ENCODE measurements around the gene NCAM1.

The NCAM1 gene

GRCh38 chr11:113204280-113204679 lies 243.1 kb downstream of the NCAM1 start:
- Mint-ChIP-seq H3K4me3 (no peak overlapping the region), H3K9me3 (no peaks in the 10 kb centered on the region), H3K4me1 (no peaks in the 10 kb centered on the region), H3K27ac (no peak overlapping the region), H3K36me3 (no peaks in the 10 kb centered on the region), H3K27me3 (no peaks in the 10 kb centered on the region)
- DNase-seq: no peak
- CTCF ChIA-PET: no interaction called here

DNA sequence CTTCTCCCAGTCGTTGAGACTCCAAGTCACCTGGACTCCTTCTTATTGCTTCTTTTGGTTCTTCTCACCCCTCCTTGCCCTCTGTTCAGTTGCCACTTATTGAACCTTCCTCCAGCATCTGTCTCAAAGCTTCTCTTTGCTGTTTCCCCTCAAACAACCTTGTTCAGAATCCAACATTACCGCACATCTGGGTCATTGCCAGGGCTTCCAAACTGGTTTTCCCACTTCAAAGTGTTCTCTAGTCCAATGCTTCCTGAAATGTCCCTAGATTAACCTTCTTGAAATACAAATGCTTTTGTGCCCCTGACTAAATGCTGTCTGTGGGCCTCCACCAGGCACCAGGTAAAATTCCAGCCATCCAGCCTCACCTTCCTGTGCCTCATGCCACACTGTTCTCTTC lies 252.3 kb downstream of the NCAM1 start:
- Mint-ChIP-seq H3K27me3 (peaks cover 16% of the 10 kb centered on the region), H3K9me3 (no peaks in the 10 kb centered on the region), H3K4me1 (no peaks in the 10 kb centered on the region), H3K4me3 (no peak overlapping the region), H3K36me3 (no peaks in the 10 kb centered on the region), H3K27ac (no peak overlapping the region)
- DNase-seq: no peak
- CTCF ChIA-PET: no interaction called here

DNA sequence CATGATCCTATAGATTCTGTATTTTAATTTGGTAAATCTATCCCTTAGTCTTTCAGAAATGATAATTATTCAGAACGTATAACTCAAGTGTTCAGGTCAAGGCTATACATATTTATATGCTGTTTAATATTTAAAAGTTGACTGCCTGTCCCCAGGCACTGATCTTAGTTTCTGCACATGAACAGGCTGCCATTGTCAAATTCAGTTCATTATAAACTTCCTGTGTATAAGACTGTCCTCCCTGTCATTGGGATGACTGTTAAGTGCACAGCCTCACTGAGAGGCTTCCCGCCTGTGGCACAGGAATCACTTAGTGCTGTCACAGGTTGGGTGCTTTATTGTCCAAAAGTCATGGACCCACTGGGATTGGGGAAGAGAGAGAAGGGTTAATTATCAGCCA lies 261.0 kb downstream of the NCAM1 start:
- peaks cover 6% of the 10 kb centered on the region for H3K27me3 Mint-ChIP-seq
- no peak for DNase-seq
- no peaks in the 10 kb centered on the region for H3K4me1 Mint-ChIP-seq
- CTCF ChIA-PET: no interaction called here
- H3K4me3 Mint-ChIP-seq: no peak overlapping the region
- no peak overlapping the region for H3K27ac Mint-ChIP-seq
- no peaks in the 10 kb centered on the region for H3K36me3 Mint-ChIP-seq
- H3K9me3 Mint-ChIP-seq: no peaks in the 10 kb centered on the region

DNA sequence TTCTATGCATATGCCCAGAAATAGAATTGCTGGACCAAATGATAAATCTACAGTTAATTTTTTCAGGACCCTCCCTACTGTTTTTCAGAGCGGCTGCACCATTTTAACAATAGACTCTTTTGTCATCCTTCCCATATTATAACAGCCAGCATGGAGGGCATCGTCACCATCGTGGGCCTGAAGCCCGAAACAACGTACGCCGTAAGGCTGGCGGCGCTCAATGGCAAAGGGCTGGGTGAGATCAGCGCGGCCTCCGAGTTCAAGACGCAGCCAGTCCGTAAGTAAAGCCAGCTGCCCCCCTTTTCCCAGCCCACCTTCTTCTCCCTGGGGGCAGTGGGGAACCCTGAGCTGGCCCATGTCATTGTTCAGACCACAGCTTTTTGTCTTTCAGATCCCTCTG lies 273.7 kb downstream of the NCAM1 start:
- no peaks in the 10 kb centered on the region for H3K36me3 Mint-ChIP-seq
- H3K27me3 Mint-ChIP-seq: peaks cover 9% of the 10 kb centered on the region
- no peak for DNase-seq
- no peak overlapping the region for H3K27ac Mint-ChIP-seq
- no peak overlapping the region for H3K4me3 Mint-ChIP-seq
- CTCF ChIA-PET: no interaction called here
- no peaks in the 10 kb centered on the region for H3K4me1 Mint-ChIP-seq
- no peaks in the 10 kb centered on the region for H3K9me3 Mint-ChIP-seq

- CTCF ChIA-PET: no interaction called here
- H3K27me3 Mint-ChIP-seq: peaks cover 16% of the 10 kb centered on the region
- no peaks in the 10 kb centered on the region for H3K36me3 Mint-ChIP-seq
Measured at GRCh38 chr11:113237261-113237660, 276.0 kb downstream of the NCAM1 start.

GRCh38 chr11:113238721-113239120 lies 277.5 kb downstream of the NCAM1 start:
- no peak for DNase-seq
- Mint-ChIP-seq H3K27me3 (peaks cover 24% of the 10 kb centered on the region), H3K4me3 (no peak overlapping the region), H3K4me1 (peaks cover 10% of the 10 kb centered on the region), H3K9me3 (no peaks in the 10 kb centered on the region), H3K27ac (no peak overlapping the region), H3K36me3 (no peaks in the 10 kb centered on the region)
- CTCF ChIA-PET: interaction anchor here (1.5 kb wide), 1 partner anchor 10 kb away, joined by 4 read pairs; no protein-coding TSS in a partner anchor

More at GRCh38 chr11:113237261-113237660, 276.0 kb downstream of the NCAM1 start:
- Mint-ChIP-seq H3K27ac (no peak overlapping the region), H3K9me3 (no peaks in the 10 kb centered on the region), H3K4me3 (no peak overlapping the region), H3K4me1 (no peaks in the 10 kb centered on the region)
- no peak for DNase-seq

DNA sequence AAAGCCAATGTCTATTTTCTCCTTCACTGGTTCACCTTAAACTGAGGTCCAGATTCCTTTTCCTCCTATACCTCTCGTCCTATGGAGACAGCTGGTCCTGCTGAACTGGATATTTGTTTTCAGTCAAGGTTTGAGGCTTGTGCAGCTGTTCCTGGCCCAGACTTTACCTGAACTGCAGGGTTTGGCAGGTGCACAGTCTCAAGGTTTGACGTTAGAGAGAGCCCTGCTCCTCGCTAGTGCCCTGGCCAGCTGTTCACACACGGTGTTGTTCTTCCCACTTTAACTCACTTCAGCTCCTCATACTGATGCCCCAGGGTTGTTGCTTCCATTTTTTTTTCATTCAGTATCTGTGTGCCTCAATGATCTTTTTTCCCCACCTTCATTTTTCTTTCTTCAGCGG lies 279.2 kb downstream of the NCAM1 start:
- DNase-seq: no peak
- Mint-ChIP-seq H3K4me1 (peaks cover 10% of the 10 kb centered on the region), H3K27me3 (peaks cover 31% of the 10 kb centered on the region), H3K27ac (no peak overlapping the region), H3K36me3 (no peaks in the 10 kb centered on the region), H3K9me3 (no peaks in the 10 kb centered on the region), H3K4me3 (no peak overlapping the region)
- CTCF ChIA-PET: interaction anchor here (1.2 kb wide), 1 partner anchor 685 kb away, joined by 3 read pairs; no protein-coding TSS in a partner anchor

- H3K36me3 Mint-ChIP-seq: no peaks in the 10 kb centered on the region
- H3K9me3 Mint-ChIP-seq: no peaks in the 10 kb centered on the region
- H3K4me3 Mint-ChIP-seq: no peak overlapping the region
- peaks cover 10% of the 10 kb centered on the region for H3K4me1 Mint-ChIP-seq
- no peak overlapping the region for H3K27ac Mint-ChIP-seq
- DNase-seq: no peak
- peaks cover 30% of the 10 kb centered on the region for H3K27me3 Mint-ChIP-seq
- CTCF ChIA-PET: interaction anchor here (1.2 kb wide), 1 partner anchor 685 kb away, joined by 3 read pairs; no protein-coding TSS in a partner anchor
Measured at GRCh38 chr11:113240790-113241635, 279.8 kb downstream of the NCAM1 start.

DNA sequence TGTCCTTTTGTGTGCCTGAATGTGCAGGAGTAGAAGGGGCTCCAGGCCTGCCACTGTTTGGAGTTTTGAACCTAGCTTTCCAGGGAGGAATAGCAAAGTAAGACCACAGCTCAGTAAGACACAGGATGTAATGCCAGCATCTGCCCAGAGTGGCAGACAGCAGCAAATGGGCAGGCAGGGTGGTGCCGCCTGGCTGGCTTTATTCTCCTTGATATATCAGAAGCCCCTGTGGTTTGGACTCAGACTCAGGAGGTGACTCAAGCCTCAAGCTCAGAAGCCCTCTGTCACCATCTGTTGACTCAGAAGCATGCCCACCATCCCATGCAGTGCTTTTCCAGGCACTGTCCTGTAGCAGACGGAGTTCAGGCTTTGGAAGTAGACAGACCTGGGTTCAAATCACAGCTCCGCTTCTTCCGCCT lies 280.4 kb downstream of the NCAM1 start:
- Mint-ChIP-seq H3K4me3 (no peak overlapping the region), H3K27ac (no peak overlapping the region), H3K4me1 (peaks cover 10% of the 10 kb centered on the region), H3K36me3 (no peaks in the 10 kb centered on the region), H3K9me3 (no peaks in the 10 kb centered on the region), H3K27me3 (peaks cover 30% of the 10 kb centered on the region)
- DNase-seq: no peak
- CTCF ChIA-PET: interaction anchor here (1.2 kb wide), 1 partner anchor 686 kb away, joined by 3 read pairs; no protein-coding TSS in a partner anchor

- no peak overlapping the region for H3K27ac Mint-ChIP-seq
- CTCF ChIA-PET: interaction anchor here (1.2 kb wide), 1 partner anchor 48 kb away, joined by 3 read pairs; no protein-coding TSS in a partner anchor
- H3K4me3 Mint-ChIP-seq: no peak overlapping the region
- DNase-seq: no peak
- H3K4me1 Mint-ChIP-seq: peaks cover 10% of the 10 kb centered on the region
- peaks cover 32% of the 10 kb centered on the region for H3K27me3 Mint-ChIP-seq
- no peaks in the 10 kb centered on the region for H3K36me3 Mint-ChIP-seq
- H3K9me3 Mint-ChIP-seq: no peaks in the 10 kb centered on the region
Measured at GRCh38 chr11:113242060-113242459, 280.8 kb downstream of the NCAM1 start.

DNA sequence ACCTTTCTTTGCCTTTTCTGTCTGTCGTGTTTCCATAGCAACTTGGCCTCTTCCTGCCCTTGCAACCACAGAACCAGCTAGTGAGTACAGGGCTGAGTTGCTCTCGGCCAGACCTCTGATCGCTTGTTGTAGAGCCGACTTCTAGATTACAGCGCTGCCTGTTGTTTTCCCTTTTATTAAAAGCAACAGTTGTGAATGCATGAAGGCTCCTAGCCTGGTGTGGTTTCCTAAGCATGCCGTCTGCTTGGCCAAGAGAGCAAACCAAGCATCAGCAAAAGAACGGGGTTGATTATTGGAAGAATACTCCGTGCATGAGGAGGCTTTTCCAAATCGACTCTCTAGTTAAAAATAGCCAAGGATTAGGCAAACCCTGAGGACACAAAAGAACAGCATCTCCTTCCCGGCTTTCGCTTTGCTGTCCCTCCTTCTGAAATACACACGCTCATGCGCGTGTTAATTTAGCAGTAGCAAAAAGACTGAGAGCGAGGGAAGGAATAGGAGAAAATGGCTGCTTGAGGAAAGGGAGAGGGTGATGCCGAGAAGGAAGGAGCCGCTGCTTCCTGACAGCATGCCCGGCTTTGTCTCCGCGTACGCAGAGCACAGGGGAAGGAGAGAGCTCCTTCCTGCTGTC lies 281.7 kb downstream of the NCAM1 start:
- Mint-ChIP-seq H3K4me3 (peak overlapping the region; percentile 46), H3K36me3 (no peaks in the 10 kb centered on the region), H3K4me1 (peaks cover 10% of the 10 kb centered on the region), H3K27ac (no peak overlapping the region), H3K27me3 (peaks cover 37% of the 10 kb centered on the region), H3K9me3 (no peaks in the 10 kb centered on the region)
- DNase-seq: peak; percentile 50
- CTCF ChIA-PET: interaction anchor here (1.2 to 1.4 kb wide), 2 partner anchors 40 to 47 kb away, joined by 3 read pairs; no protein-coding TSS in a partner anchor

GRCh38 chr11:113243696-113244095 lies 282.5 kb downstream of the NCAM1 start:
- CTCF ChIA-PET: interaction anchor here (1.4 kb wide), 1 partner anchor 39 kb away, joined by 3 read pairs; no protein-coding TSS in a partner anchor

DNA sequence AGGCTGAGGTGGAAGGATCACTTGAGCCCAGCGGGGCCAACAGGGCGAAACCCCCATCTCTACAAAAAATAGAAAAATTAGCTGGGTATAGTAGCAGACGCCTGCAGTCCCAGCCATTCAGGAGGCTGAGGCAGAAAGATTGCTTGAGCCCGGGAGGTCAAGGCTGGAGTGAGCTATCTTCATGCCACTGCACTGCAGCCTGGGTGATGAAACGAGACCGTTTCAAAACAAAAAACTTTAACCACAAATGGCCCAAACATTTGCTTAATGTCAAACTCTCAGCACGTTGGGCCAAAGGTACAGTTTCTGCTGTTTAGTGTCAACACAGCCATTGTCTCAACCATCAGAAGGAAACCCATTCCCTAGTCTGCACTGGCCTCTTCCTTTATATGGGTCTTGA lies 284.0 kb downstream of the NCAM1 start:
- H3K27me3 Mint-ChIP-seq: peaks cover 47% of the 10 kb centered on the region
- H3K4me1 Mint-ChIP-seq: peaks cover 10% of the 10 kb centered on the region
- no peaks in the 10 kb centered on the region for H3K36me3 Mint-ChIP-seq
- no peak overlapping the region for H3K4me3 Mint-ChIP-seq
- CTCF ChIA-PET: no interaction called here
- no peak for DNase-seq
- no peak overlapping the region for H3K27ac Mint-ChIP-seq
- no peaks in the 10 kb centered on the region for H3K9me3 Mint-ChIP-seq

More at GRCh38 chr11:113243696-113244095, 282.5 kb downstream of the NCAM1 start:
- no peak for DNase-seq
- H3K27me3 Mint-ChIP-seq: peaks cover 45% of the 10 kb centered on the region
- no peak overlapping the region for H3K27ac Mint-ChIP-seq
- H3K4me3 Mint-ChIP-seq: no peak overlapping the region
- H3K36me3 Mint-ChIP-seq: no peaks in the 10 kb centered on the region
- H3K4me1 Mint-ChIP-seq: peaks cover 10% of the 10 kb centered on the region
- no peaks in the 10 kb centered on the region for H3K9me3 Mint-ChIP-seq

DNA sequence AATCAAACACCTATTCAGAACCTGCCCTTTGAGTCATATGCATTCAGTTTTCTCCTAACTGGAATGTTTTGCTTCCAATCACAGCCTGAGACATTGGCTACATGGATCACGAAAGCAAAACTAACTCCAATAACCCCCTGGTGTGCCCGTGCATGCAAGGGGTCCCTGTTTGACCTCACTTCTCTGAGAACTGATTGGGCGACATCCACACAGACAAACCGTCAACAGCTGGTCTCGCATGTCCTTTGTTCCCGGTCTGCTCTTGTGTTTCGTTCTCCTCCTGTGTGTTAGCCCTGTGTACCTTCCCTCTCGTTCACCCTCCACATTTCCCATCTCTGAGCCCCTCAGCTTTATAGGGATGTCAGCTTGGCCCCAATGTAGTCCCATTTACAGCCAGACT lies 286.0 kb downstream of the NCAM1 start:
- Mint-ChIP-seq H3K9me3 (no peaks in the 10 kb centered on the region), H3K4me1 (peaks cover 10% of the 10 kb centered on the region), H3K36me3 (no peaks in the 10 kb centered on the region), H3K4me3 (no peak overlapping the region), H3K27ac (no peak overlapping the region), H3K27me3 (peaks cover 40% of the 10 kb centered on the region)
- CTCF ChIA-PET: interaction anchor here (1.4 kb wide), 1 partner anchor 43 kb away, joined by 9 read pairs; no protein-coding TSS in a partner anchor
- DNase-seq: no peak
